Activated naive CD4-positive, alpha-beta T cell treated with anti-CD3 and anti-CD28 coated beads, Interleukin-2, amount 10 ng/mL, durations not matched to agents 5 hours and 36 hours (primary cell): ENCODE results near the gene OSTN. TPM values are rescaled to one million over a fixed set of nuclear protein-coding genes. Genes with fewer than 3 reads are reported as not detected.

Experiments
- total RNA-seq, 2 experiments: library from RNA; stranded (reverse); gene quantifications; one replicate each; pipeline ENCODE4 v1.2.3, GENCODE V29; 2021

OSTN gene
- not detected for total RNA-seq

GRCh38 chr3:191198932-191199331 is at the start of gene OSTN:
Gene OSTN (plus strand): TSS chr3:191199241. CDS start chr3:191212533, 13,292 bp downstream.

Other genes starting within 250 kb of the OSTN start
- 1 to 10 TPM; 3.9 to 4.7 TPM for gene CCDC50, start 130.2 kb downstream of the OSTN start, total RNA-seq
- gene UTS2B, start 131.3 kb downstream of the OSTN start, total RNA-seq = not detected